ENCODE data around the gene SPATA2L. TPM values are rescaled to one million over a fixed set of nuclear protein-coding genes. Genes with fewer than 3 reads are reported as not detected.

The SPATA2L gene
- 11.7 and 14.6 TPM in 2 replicates for total RNA-seq

GRCh38 chr16:89701425-89702406, at the start of gene SPATA2L:
Gene SPATA2L (minus strand): TSS chr16:89701705. CDS start chr16:89701232, 473 bp downstream.

GRCh38 chr16:89720813-89721545, 19.5 kb upstream of the SPATA2L start, which contains the start of the genes VPS9D1 and ZNF276:
Gene VPS9D1 (minus strand): TSS chr16:89720898. CDS start chr16:89720861, 37 bp downstream.
Gene ZNF276 (plus strand): TSS chr16:89721537. CDS start chr16:89721641, 104 bp downstream.

GRCh38 chr16:89686520-89687091, 14.9 kb downstream of the SPATA2L start, which contains the start of gene CDK10:
Gene CDK10 (plus strand): TSS chr16:89686689. CDS start chr16:89686711, 22 bp downstream.

GRCh38 chr16:89657442-89658220, 43.9 kb downstream of the SPATA2L start, which contains the start of the genes CHMP1A and SPATA33:
Gene CHMP1A (minus strand): TSS chr16:89657708. CDS start chr16:89657588, 120 bp downstream.
Gene SPATA33 (plus strand): TSS chr16:89657836. CDS start chr16:89657912, 76 bp downstream.

Other genes with a start within 250 kb of the SPATA2L start
- 85.2 and 101 TPM in 2 replicates for gene ANKRD11, start 211.1 kb downstream of the SPATA2L start, total RNA-seq
- 132 and 146 TPM in 2 replicates for gene SPG7, start 193.3 kb downstream of the SPATA2L start, total RNA-seq
- 1,994 and 2,507 TPM in 2 replicates for gene RPL13, start 141.0 kb downstream of the SPATA2L start, total RNA-seq
- 3.2 and 5.0 TPM in 2 replicates for gene CPNE7, start 125.9 kb downstream of the SPATA2L start, total RNA-seq
- not detected in 2 replicates for gene DPEP1, start 88.1 kb downstream of the SPATA2L start, total RNA-seq
- 86.7 and 114 TPM in 2 replicates for gene CHMP1A, start 44.0 kb downstream of the SPATA2L start, total RNA-seq
- gene SPATA33, start 43.9 kb downstream of the SPATA2L start, total RNA-seq, result 2.6 and 3.1 TPM in 2 replicates
- 35.1 and 35.5 TPM in 2 replicates for gene CDK10, start 15.0 kb downstream of the SPATA2L start, total RNA-seq
- 18.5 and 19.8 TPM in 2 replicates for gene VPS9D1, start 19.2 kb upstream of the SPATA2L start, total RNA-seq
- gene ZNF276, start 19.8 kb upstream of the SPATA2L start, total RNA-seq, result 13.8 and 18.5 TPM in 2 replicates
- gene FANCA, start 114.9 kb upstream of the SPATA2L start, total RNA-seq, result 3.5 and 4.7 TPM in 2 replicates
- gene SPIRE2, start 126.8 kb upstream of the SPATA2L start, total RNA-seq, result 4.9 and 5.4 TPM in 2 replicates
- 280 and 286 TPM in 2 replicates for gene TCF25, start 171.9 kb upstream of the SPATA2L start, total RNA-seq
- 9.6 and 12.3 TPM in 2 replicates for gene MC1R, start 217.2 kb upstream of the SPATA2L start, total RNA-seq
- 211 and 247 TPM in 2 replicates for gene TUBB3, start 221.6 kb upstream of the SPATA2L start, total RNA-seq
- 63.8 and 65.5 TPM in 2 replicates for gene DEF8, start 247.1 kb upstream of the SPATA2L start, total RNA-seq